Tibial artery (tissue), 4 donors: Measurements from ENCODE around the gene FYTTD1.

Source experiments
- DNase-seq, 2 donors: peaks; one replicate each; pipeline ENCODE4 v3.0.0-alpha.2; 2019
- H3K27ac ChIP-seq, 2 donors: fragments of 200-600 bp; sonication (generic) in 1 of 2; 1 replicate in 1 of 2; 2 replicates in 1 of 2; pipeline ENCODE4 v1.5.1; 2018 to 2019; ENCODE audit warnings: mild to moderate bottlenecking in 1 of 2
- H3K27me3 ChIP-seq, 2 donors: fragments of 200-600 bp; sonication (generic) in 1 of 2; one replicate each; pipeline versions ENCODE4 v1.5.1 to v1.6.0; 2016 to 2019
- H3K36me3 ChIP-seq, 3 donors: fragments of 200-600 bp; sonication (generic) in 2 of 3; one replicate each; pipeline ENCODE4 v1.5.1; 2016 to 2019; ENCODE audit warnings: mild to moderate bottlenecking in 2 of 3
- H3K4me1 ChIP-seq, 4 donors: fragments of 200-600 bp; sonication (generic) in 2 of 4; 1 replicate in 3 of 4; 2 replicates in 1 of 4; pipeline ENCODE4 v1.5.1; 2016 to 2019
- H3K4me3 ChIP-seq, 2 donors: fragments of 200-600 bp; sonication (generic) in 1 of 2; 1 replicate in 1 of 2; 2 replicates in 1 of 2; pipeline ENCODE4 v1.5.1; 2018 to 2019; ENCODE audit warnings: mild to moderate bottlenecking in 2 of 2
- H3K9me3 ChIP-seq, 3 donors: fragments of 200-600 bp; sonication (generic) in 1 of 3; one replicate each; pipeline ENCODE4 v1.5.1; 2016 to 2019
- CTCF ChIP-seq, 2 experiments: fragments of 200-600 bp in 1 of 2; fragments of 450-650 bp in 1 of 2; IDR thresholded peaks; one replicate each; pipeline ENCODE4 v1.5.1; 2017 to 2019; ENCODE audit warnings: antibody characterized with exemption in 2 of 2, mild to moderate bottlenecking in 1 of 2, moderate library complexity in 1 of 2
- intact Hi-C: fragments of 100-400 bp; cut with DNase I; formaldehyde crosslinking; loops from one replicate; pipeline ENCODE4 v1.15.0; 2023; ENCODE audit warnings: low total_unique reads

FYTTD1 gene

DNA sequence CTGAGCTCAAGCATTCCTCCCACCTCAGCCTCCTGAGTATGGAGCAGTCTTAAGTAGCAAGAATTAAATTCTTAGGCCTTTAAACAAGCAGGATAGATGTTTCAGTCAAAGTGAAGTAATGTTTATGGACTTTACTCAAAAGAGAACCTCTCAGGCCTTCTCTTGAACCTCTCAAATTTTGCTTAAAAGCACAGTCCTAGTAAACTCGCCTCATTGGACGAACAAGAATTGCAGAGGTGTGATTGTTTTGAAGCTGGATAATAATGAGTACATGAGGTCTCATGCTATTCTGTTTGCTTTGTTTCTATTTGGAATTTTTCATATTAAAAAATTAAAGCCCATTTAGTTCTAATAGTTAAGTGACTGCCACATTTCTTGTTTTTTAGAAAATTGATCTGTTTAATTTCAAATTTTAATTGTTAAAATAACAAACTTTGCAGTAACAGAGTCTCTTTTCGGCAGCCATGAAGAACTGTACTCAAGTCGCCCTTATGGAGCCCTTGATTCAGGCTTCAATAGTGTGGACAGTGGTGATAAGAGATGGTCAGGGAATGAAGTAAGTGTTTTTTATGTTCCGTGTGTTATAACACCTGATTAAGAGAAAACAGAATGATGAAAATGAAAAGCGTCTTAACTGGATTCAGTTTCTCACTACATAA lies 80.8 kb downstream of the FYTTD1 start:
- no peak for TF ChIP-seq CTCF (IDR thresholded peaks at IDR 0.05)
- DNase-seq: no peak
- no peaks in the 10 kb centered on the region for H3K27me3 ChIP-seq
- H3K4me3 ChIP-seq: no peak overlapping the region
- H3K27ac ChIP-seq: no peak overlapping the region
- no peaks in the 10 kb centered on the region for H3K9me3 ChIP-seq
- no peaks in the 10 kb centered on the region for H3K4me1 ChIP-seq
- intact Hi-C loops: no loop called here
- peaks cover 51 to 75% (median 74%) of the 10 kb centered on the region in 3 donors for H3K36me3 ChIP-seq

DNA sequence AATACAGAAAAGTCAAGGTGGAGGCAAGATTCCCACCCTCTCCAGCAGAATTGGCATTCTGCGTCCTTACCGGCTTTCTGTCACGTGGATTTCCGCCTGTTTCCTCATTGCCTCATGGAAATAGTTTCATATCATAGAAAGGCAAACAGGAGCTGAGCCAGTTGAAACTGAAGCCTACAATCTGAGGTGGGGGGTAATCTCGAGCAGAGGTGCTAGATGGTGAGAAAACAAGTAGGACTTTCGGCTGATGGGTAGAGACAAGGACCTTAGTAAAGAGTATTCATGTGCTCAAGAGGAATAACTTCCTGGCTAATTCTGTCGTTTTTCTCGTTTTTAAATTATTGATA lies 81.3 kb downstream of the FYTTD1 start:
- no peak for DNase-seq
- no peak for TF ChIP-seq CTCF (IDR thresholded peaks at IDR 0.05)
- Histone ChIP-seq H3K27me3 (no peaks in the 10 kb centered on the region), H3K27ac (no peak overlapping the region), H3K9me3 (no peaks in the 10 kb centered on the region), H3K36me3 (peaks cover 56 to 80% (median 79%) of the 10 kb centered on the region in 3 donors), H3K4me3 (no peak overlapping the region), H3K4me1 (no peaks in the 10 kb centered on the region)
- intact Hi-C loops: no loop called here

- H3K27ac ChIP-seq: no peak overlapping the region
- H3K36me3 ChIP-seq: peaks cover 63 to 78% (median 73%) of the 10 kb centered on the region in 3 donors
- no peaks in the 10 kb centered on the region for H3K27me3 ChIP-seq
- no peak for DNase-seq
- H3K4me3 ChIP-seq: no peak overlapping the region
- no peaks in the 10 kb centered on the region for H3K4me1 ChIP-seq
- TF ChIP-seq CTCF (IDR thresholded peaks at IDR 0.05): no peak
- intact Hi-C loops: no loop called here
- no peaks in the 10 kb centered on the region for H3K9me3 ChIP-seq
These were observed 84.4 kb downstream of the FYTTD1 start for GRCh38 chr3:197833930-197834715.

- Histone ChIP-seq H3K4me1 (no peaks in the 10 kb centered on the region), H3K27me3 (no peaks in the 10 kb centered on the region), H3K9me3 (no peaks in the 10 kb centered on the region), H3K27ac (no peak overlapping the region), H3K36me3 (peaks cover 65 to 81% (median 81%) of the 10 kb centered on the region in 3 donors), H3K4me3 (no peak overlapping the region)
- DNase-seq: no peak
- intact Hi-C loops: no loop called here
- TF ChIP-seq CTCF (IDR thresholded peaks at IDR 0.05): no peak
These were observed 85.8 kb downstream of the FYTTD1 start for GRCh38 chr3:197835509-197835908.

GRCh38 chr3:197836244-197836643 lies 86.6 kb downstream of the FYTTD1 start:
- peaks cover 65 to 82% (median 81%) of the 10 kb centered on the region in 3 donors for H3K36me3 ChIP-seq
- no peak for DNase-seq
- H3K27ac ChIP-seq: no peak overlapping the region
- no peaks in the 10 kb centered on the region for H3K9me3 ChIP-seq
- no peak for TF ChIP-seq CTCF (IDR thresholded peaks at IDR 0.05)
- H3K4me1 ChIP-seq: no peaks in the 10 kb centered on the region
- intact Hi-C loops: no loop called here
- H3K4me3 ChIP-seq: no peak overlapping the region
- H3K27me3 ChIP-seq: no peaks in the 10 kb centered on the region
